ENCODE data around the gene SIRT7. TPM values are rescaled to one million over a fixed set of nuclear protein-coding genes. Genes with fewer than 3 reads are reported as not detected.

Gene SIRT7
- total RNA-seq, 1 experiment from 2014 or later, result 78.3 TPM

DNA sequence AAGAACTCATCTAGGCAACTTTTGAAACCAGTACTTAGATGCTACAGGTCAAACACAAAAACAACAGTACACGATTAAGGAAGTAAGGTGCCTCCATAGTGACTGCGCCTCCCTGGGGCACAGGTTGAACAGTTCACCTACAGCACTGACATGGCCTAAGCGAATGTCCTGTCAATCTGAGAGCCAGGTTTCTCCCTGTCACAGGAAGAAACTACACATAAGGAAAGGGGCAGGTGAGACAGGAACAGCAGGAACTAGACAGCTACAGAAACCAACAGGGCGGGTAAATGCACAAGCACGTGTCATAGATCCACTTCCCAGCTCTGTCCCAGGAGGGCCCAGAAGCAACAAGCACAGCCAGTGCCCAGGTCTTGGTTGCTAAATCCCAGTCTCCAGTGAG, 38.9 kb downstream of the SIRT7 start:
- no peak overlapping the region for H3K4me3 ChIP-seq
- no peaks in the 10 kb centered on the region for H3K9me3 ChIP-seq (ENCODE audit: insufficient read depth, low read depth)
- H3K79me2 ChIP-seq (ENCODE audit: low read depth), result 0 out of 2 replicates have a peak, but pooled peaks cover under 1% of the 10 kb centered on the region
- 0 out of 2 replicates have a peak, but pooled peaks cover 12% of the 10 kb centered on the region for H3F3A ChIP-seq (ENCODE audit: insufficient read depth, low read depth)
- H3K9me2 ChIP-seq (ENCODE audit: insufficient read depth), result no peaks in the 10 kb centered on the region
- no peaks in the 10 kb centered on the region for H3K4me1 ChIP-seq (replicated peaks; ENCODE audit: insufficient read depth)
- no peak overlapping the region for H2AFZ ChIP-seq
- no peaks in the 10 kb centered on the region for H3K36me3 ChIP-seq (ENCODE audit: low read depth)
- CTCF ChIA-PET, result no interaction called here
- H3K4me2 ChIP-seq, result no peak overlapping the region
- TF ChIP-seq EZH2 (IDR thresholded peaks at IDR 0.05; ENCODE audit: low read depth), result no peak
- TF ChIP-seq, protein P1, sequence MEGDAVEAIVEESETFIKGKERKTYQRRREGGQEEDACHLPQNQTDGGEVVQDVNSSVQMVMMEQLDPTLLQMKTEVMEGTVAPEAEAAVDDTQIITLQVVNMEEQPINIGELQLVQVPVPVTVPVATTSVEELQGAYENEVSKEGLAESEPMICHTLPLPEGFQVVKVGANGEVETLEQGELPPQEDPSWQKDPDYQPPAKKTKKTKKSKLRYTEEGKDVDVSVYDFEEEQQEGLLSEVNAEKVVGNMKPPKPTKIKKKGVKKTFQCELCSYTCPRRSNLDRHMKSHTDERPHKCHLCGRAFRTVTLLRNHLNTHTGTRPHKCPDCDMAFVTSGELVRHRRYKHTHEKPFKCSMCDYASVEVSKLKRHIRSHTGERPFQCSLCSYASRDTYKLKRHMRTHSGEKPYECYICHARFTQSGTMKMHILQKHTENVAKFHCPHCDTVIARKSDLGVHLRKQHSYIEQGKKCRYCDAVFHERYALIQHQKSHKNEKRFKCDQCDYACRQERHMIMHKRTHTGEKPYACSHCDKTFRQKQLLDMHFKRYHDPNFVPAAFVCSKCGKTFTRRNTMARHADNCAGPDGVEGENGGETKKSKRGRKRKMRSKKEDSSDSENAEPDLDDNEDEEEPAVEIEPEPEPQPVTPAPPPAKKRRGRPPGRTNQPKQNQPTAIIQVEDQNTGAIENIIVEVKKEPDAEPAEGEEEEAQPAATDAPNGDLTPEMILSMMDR (conservative IDR thresholded peaks at IDR 0.05), result no peak
- POLR2A ChIA-PET (ENCODE audit: unreplicated experiment), result no interaction called here
- DNase-seq, result no peak
- H3K27me3 ChIP-seq (ENCODE audit: insufficient read depth, low read depth), result no peaks in the 10 kb centered on the region
- intact Hi-C loops (cut with micrococcal nuclease; ENCODE audit: unreplicated experiment), result no loop called here
- BruUV-seq (replicated peaks), result no TSS peak
- H3K27ac ChIP-seq, result no peak overlapping the region
- H4K20me1 ChIP-seq (ENCODE audit: insufficient read depth), result no peaks in the 10 kb centered on the region

DNA sequence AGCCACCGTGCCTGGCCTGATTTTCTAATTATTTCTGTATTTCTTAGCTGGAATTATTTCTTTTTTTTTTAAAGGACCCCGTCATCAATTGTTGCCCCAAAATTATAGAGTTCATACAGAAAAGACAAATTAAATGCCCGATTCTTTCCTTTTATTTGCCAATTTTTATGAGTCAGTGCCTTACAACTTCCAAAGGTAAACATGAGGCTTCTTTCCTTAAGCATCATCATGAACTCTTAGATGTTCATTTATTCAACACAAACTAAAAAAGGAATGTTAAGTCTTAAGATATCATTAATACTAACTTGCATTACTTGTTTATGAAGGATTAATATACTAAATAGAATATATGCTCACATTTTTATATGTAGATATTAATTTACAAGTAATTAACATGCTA, 39.7 kb downstream of the SIRT7 start:
- CTCF ChIA-PET, result no interaction called here
- H3K9me2 ChIP-seq (ENCODE audit: insufficient read depth), result no peaks in the 10 kb centered on the region

DNA sequence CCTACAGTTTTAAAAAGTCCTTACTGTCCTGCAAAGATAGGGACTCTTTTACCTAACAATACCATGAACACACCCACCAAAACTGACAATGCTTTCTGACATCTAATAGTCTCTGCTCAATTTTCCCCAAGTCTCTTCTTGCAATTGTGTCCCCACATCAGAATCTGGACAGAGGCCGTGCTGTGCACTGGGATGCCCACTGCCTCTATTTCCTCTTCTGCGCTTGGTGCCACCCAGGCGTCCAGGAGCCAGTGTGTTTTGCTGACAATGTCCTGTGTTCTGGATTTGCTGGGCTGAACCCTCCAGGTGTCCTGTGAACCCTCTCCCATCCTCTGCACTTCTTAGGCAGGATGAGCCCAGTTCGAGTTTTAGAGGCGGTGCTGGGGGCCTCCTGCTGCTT, 40.4 kb downstream of the SIRT7 start:
- H3K4me2 ChIP-seq, result no peak overlapping the region
- H3K4me3 ChIP-seq, result no peak overlapping the region
- H3F3A ChIP-seq (ENCODE audit: insufficient read depth, low read depth), result peaks cover 17% of the 10 kb centered on the region; the same call in 1 of the 2 replicates
- H3K4me1 ChIP-seq (replicated peaks; ENCODE audit: insufficient read depth), result 0 out of 2 replicates have a peak, but pooled peaks cover 2% of the 10 kb centered on the region
- no peaks in the 10 kb centered on the region for H4K20me1 ChIP-seq (ENCODE audit: insufficient read depth)
- DNase-seq, result no peak
- intact Hi-C loops (cut with micrococcal nuclease; ENCODE audit: unreplicated experiment), result no loop called here
- H3K27ac ChIP-seq, result no peak overlapping the region
- no peaks in the 10 kb centered on the region for H3K27me3 ChIP-seq (ENCODE audit: insufficient read depth, low read depth)
- H3K9me2 ChIP-seq (ENCODE audit: insufficient read depth), result no peaks in the 10 kb centered on the region
- CTCF ChIA-PET, result no interaction called here
- no peaks in the 10 kb centered on the region for H3K9me3 ChIP-seq (ENCODE audit: insufficient read depth, low read depth)
- no TSS peak for BruUV-seq (replicated peaks)
- peaks cover 6% of the 10 kb centered on the region for H3K79me2 ChIP-seq (ENCODE audit: low read depth)
- TF ChIP-seq, protein P1 (conservative IDR thresholded peaks at IDR 0.05), result no peak
- TF ChIP-seq EZH2 (IDR thresholded peaks at IDR 0.05; ENCODE audit: low read depth), result no peak
- H2AFZ ChIP-seq, result no peak overlapping the region
- POLR2A ChIA-PET (ENCODE audit: unreplicated experiment), result no interaction called here
- no peaks in the 10 kb centered on the region for H3K36me3 ChIP-seq (ENCODE audit: low read depth)

More for the DNA sequence above, 39.7 kb downstream of the SIRT7 start:
- Histone ChIP-seq H3K36me3 (ENCODE audit: low read depth) (no peaks in the 10 kb centered on the region), H3K27me3 (ENCODE audit: insufficient read depth, low read depth) (no peaks in the 10 kb centered on the region), H2AFZ (no peak overlapping the region), H4K20me1 (ENCODE audit: insufficient read depth) (no peaks in the 10 kb centered on the region), H3K27ac (no peak overlapping the region), H3K4me1 (replicated peaks; ENCODE audit: insufficient read depth) (no peaks in the 10 kb centered on the region), H3K4me3 (no peak overlapping the region), H3K79me2 (ENCODE audit: low read depth) (no peaks in the 10 kb centered on the region), H3F3A (ENCODE audit: insufficient read depth, low read depth) (peaks cover 14% of the 10 kb centered on the region; the same call in 1 of the 2 replicates), H3K9me3 (ENCODE audit: insufficient read depth, low read depth) (no peaks in the 10 kb centered on the region), H3K4me2 (no peak overlapping the region)
- intact Hi-C loops (cut with micrococcal nuclease; ENCODE audit: unreplicated experiment), result no loop called here
- POLR2A ChIA-PET (ENCODE audit: unreplicated experiment), result no interaction called here
- DNase-seq, result no peak
- no TSS peak for BruUV-seq (replicated peaks)
- TF ChIP-seq EZH2 (IDR thresholded peaks at IDR 0.05; ENCODE audit: low read depth), result no peak
- TF ChIP-seq, protein P1 (conservative IDR thresholded peaks at IDR 0.05), result no peak
